Measurements from ENCODE around the gene HSD17B10.

GRCh38 chrX:53481093-53481492 lies 46.9 kb upstream of the HSD17B10 start:
- peak; percentile 36 for TF ChIP-seq CTCF (conservative IDR thresholded peaks at IDR 0.05)
- no peak for TF ChIP-seq ZFX (IDR thresholded peaks at IDR 0.05)
